ENCODE data around the gene TTC33.
"Not testable (repeated sequence)": the region's sequence is repeated elsewhere in the genome, so short reads cannot be mapped to it uniquely, and the experiment has no call there.

TTC33 gene

DNA sequence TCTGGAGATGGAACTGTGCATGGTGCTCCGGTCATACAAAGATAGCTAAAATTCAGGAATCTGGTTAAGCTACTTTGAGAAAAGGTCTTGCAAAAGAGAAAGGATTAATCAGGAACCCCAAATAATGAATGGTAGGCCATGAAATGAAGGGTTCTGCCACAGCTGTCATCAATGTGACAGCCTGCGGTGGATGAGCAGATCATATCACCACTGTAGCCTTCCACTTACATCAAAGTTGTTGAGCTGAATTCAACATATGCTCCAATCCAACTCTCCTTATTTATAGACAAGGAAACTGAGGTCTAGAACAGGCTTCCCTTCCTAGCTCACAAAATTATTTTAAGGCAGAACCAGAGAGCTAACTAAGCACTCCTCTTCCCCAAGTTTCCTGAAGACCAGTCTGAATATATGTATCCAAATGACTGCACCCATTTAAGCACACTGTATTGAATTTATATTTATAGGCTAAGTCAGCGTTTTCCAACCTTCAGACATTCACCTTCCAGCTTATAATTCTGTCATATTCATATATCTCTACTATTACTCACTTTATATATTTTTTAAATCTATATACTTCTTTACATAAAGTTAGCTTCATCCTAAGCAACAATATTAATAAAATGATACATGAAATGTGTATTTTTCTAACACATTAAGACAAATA lies 90.0 kb downstream of the TTC33 start:
- no peaks in the 10 kb centered on the region for H3K79me2 ChIP-seq (ENCODE audit: low read length)
- H4K20me1 ChIP-seq (ENCODE audit: insufficient read depth, low read length) = no peaks in the 10 kb centered on the region
- H3K9me3 ChIP-seq (ENCODE audit: insufficient read depth, low read length) = no peaks in the 10 kb centered on the region
- H3K4me2 ChIP-seq (ENCODE audit: low read length) = no peak overlapping the region
- H3K4me3 ChIP-seq (ENCODE audit: low read length) = no peak overlapping the region
- H3K36me3 ChIP-seq (replicated peaks; ENCODE audit: low read depth, low read length) = no peaks in the 10 kb centered on the region
- H3K4me1 ChIP-seq (ENCODE audit: low read length) = peaks cover 12% of the 10 kb centered on the region
- H3K9ac ChIP-seq (ENCODE audit: low read length) = no peak overlapping the region
- H3K27ac ChIP-seq (ENCODE audit: low read length) = no peak overlapping the region
- TF ChIP-seq, protein P1, sequence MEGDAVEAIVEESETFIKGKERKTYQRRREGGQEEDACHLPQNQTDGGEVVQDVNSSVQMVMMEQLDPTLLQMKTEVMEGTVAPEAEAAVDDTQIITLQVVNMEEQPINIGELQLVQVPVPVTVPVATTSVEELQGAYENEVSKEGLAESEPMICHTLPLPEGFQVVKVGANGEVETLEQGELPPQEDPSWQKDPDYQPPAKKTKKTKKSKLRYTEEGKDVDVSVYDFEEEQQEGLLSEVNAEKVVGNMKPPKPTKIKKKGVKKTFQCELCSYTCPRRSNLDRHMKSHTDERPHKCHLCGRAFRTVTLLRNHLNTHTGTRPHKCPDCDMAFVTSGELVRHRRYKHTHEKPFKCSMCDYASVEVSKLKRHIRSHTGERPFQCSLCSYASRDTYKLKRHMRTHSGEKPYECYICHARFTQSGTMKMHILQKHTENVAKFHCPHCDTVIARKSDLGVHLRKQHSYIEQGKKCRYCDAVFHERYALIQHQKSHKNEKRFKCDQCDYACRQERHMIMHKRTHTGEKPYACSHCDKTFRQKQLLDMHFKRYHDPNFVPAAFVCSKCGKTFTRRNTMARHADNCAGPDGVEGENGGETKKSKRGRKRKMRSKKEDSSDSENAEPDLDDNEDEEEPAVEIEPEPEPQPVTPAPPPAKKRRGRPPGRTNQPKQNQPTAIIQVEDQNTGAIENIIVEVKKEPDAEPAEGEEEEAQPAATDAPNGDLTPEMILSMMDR (IDR thresholded peaks at IDR 0.05; ENCODE audit: low read depth, low read length) = no peak
- no peak for TF ChIP-seq EZH2phosphoT487 (IDR thresholded peaks at IDR 0.05; ENCODE audit: low read depth)
- H2AFZ ChIP-seq (ENCODE audit: low read depth, low read length) = no peak overlapping the region
- no peaks in the 10 kb centered on the region for H3K27me3 ChIP-seq (ENCODE audit: low read depth, low read length)

DNA sequence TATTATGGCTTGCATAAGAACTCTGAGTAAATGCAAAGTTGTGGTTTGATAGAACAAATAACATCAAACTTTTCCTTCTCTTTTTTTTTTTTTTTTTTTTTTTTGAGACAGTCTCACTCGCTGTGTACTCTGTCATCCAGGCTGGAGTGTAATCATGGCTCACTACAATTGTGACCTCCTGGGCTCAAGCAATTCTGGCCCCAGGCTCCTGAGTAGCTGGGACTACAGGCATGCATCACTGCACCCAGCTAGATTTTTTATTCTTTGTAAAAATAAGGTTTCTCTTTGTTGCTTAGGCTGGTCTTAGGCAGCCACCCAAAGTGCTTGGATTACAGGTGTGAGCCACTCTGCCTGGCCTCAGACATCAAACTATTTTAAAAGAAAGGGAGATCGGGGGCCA lies 95.0 kb downstream of the TTC33 start:
- Histone ChIP-seq H3K36me3 (replicated peaks; ENCODE audit: low read depth, low read length) (no peaks in the 10 kb centered on the region), H3K4me1 (ENCODE audit: low read length) (no peaks in the 10 kb centered on the region), H3K27me3 (ENCODE audit: low read depth, low read length) (no peaks in the 10 kb centered on the region), H3K9ac (ENCODE audit: low read length) (no peak overlapping the region), H3K4me3 (ENCODE audit: low read length) (no peak overlapping the region), H4K20me1 (ENCODE audit: insufficient read depth, low read length) (no peaks in the 10 kb centered on the region), H3K9me3 (ENCODE audit: insufficient read depth, low read length) (no peaks in the 10 kb centered on the region), H2AFZ (ENCODE audit: low read depth, low read length) (no peak overlapping the region), H3K79me2 (ENCODE audit: low read length) (no peaks in the 10 kb centered on the region), H3K4me2 (ENCODE audit: low read length) (no peak overlapping the region), H3K27ac (ENCODE audit: low read length) (no peak overlapping the region)
- TF ChIP-seq, protein P1 (IDR thresholded peaks at IDR 0.05; ENCODE audit: low read depth, low read length) = no peak
- no peak for TF ChIP-seq EZH2phosphoT487 (IDR thresholded peaks at IDR 0.05; ENCODE audit: low read depth)

DNA sequence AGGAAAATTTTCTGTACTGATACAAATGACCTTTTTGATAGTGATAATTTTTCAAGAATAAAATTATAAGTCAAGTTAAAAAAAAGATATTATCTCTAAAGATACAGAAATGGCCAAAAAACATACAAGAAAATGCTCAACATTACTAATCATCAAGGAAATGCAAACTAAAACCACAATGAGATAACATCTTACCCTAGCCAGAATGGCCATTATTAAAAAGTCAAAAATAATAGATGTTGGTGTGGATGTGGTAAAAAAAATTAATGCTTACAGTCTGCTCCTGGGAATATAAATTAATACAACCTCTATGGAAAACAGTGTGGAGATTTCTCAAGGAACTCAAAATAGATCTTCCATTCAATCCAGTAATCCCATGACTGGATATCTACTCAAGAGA lies 99.0 kb downstream of the TTC33 start:
- no peaks in the 10 kb centered on the region for H3K27me3 ChIP-seq (ENCODE audit: low read depth, low read length)
- H3K4me3 ChIP-seq (ENCODE audit: low read length) = no peak overlapping the region
- no peak overlapping the region for H2AFZ ChIP-seq (ENCODE audit: low read depth, low read length)
- TF ChIP-seq EZH2phosphoT487 (IDR thresholded peaks at IDR 0.05; ENCODE audit: low read depth) = no peak
- TF ChIP-seq, protein P1 (IDR thresholded peaks at IDR 0.05; ENCODE audit: low read depth, low read length) = no peak
- H3K9me3 ChIP-seq (ENCODE audit: insufficient read depth, low read length) = no peaks in the 10 kb centered on the region
- H3K9ac ChIP-seq (ENCODE audit: low read length) = no peak overlapping the region
- H3K79me2 ChIP-seq (ENCODE audit: low read length) = no peaks in the 10 kb centered on the region
- no peak overlapping the region for H3K4me2 ChIP-seq (ENCODE audit: low read length)
- H3K36me3 ChIP-seq (replicated peaks; ENCODE audit: low read depth, low read length) = no peaks in the 10 kb centered on the region
- H3K4me1 ChIP-seq (ENCODE audit: low read length) = peaks cover 10% of the 10 kb centered on the region
- no peak overlapping the region for H3K27ac ChIP-seq (ENCODE audit: low read length)
- H4K20me1 ChIP-seq (ENCODE audit: insufficient read depth, low read length) = no peaks in the 10 kb centered on the region

DNA sequence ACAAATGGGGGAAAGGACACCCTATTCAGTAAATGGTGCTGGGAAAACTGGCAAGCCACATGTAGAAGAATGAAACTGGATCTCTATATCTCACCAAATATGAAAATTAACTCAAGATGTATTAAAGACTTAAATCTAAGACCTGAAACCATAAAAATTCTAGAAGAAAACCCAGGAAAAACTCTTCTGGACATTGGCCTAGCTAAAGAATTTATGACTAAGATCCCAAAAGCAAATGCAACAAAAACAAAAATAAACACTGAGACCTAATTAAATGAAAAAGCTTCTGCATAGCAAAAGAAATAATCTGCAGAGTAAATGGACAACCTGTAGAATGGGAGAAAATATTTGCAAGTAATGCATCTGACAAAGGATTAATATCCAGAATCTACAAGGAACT lies 99.7 kb downstream of the TTC33 start:
- H4K20me1 ChIP-seq (ENCODE audit: insufficient read depth, low read length); H3K4me1 ChIP-seq (ENCODE audit: low read length); H3K4me3 ChIP-seq (ENCODE audit: low read length); H3K27me3 ChIP-seq (ENCODE audit: low read depth, low read length); H3K27ac ChIP-seq (ENCODE audit: low read length); H2AFZ ChIP-seq (ENCODE audit: low read depth, low read length); H3K9me3 ChIP-seq (ENCODE audit: insufficient read depth, low read length); H3K9ac ChIP-seq (ENCODE audit: low read length); H3K79me2 ChIP-seq (ENCODE audit: low read length); H3K36me3 ChIP-seq (replicated peaks; ENCODE audit: low read depth, low read length); H3K4me2 ChIP-seq (ENCODE audit: low read length): not testable (repeated sequence)

Data from OCI-LY3 (cell line).